ENCODE measurements around the gene PGAP1.

GRCh38 chr2:196935432-196935831 is 8.9 kb upstream of the PGAP1 start:
- TF ChIP-seq GATA2 (IDR thresholded peaks at IDR 0.05; ENCODE audit: low read depth, low read length), result no peak
- TF ChIP-seq GATA3 (IDR thresholded peaks at IDR 0.05; ENCODE audit: low read depth, low read length), result no peak
